HG02970 (cell line): ENCODE results near the gene KCNB1.

ENCODE experiments used
- ATAC-seq: cut with Tn5 transposase; IDR thresholded peaks from one replicate; pipeline ENCODE4 v1.9.1; 2021; ENCODE audit warnings: mild to moderate bottlenecking, moderate library complexity, moderate number of reproducible peaks; ENCODE audit not compliant: unreplicated experiment, low FRiP score

KCNB1 gene

DNA sequence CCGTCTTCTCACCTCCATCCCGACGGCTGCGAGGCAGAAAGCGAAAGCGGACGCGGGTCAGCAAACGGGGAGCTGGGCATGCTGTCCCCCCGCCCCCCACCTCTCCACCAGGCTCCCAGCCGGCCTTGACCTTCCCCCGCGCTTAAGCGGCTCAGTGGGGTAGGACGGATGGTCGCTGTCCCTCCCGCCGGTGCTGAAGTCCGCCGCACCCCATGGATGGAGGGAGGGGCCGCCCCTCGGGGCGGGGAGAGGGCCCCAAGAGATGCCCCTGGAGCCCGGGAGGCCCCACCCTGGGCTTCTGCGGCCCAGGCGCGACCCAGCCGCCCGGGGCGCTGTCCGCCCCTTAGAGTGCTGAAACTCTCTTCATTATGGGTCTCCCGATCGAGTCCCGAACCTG, at the start of gene KCNB1:
TSS of gene KCNB1 (minus strand) at position 48 of the 397 bp plus-strand sequence. CDS start 188 bp downstream, outside the sequence.
- ATAC-seq = no peak

DNA sequence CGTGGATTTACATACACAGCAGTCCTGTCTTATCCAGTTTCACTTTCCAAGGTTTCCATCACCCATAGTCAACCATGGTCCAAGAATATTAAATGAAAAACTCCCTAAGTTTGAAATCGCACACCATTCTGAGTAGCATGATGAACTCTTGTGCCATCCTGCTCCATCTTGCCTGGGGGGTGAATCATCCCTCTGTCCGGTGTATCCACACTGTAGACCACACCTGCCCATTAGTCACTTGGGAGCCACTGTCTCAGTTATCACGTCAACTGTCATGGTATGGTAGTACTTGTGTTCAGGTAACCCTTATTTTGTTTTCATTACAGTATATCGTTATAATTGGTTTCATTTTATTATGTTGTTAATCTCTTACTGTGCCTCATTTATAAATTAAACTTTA, 47.0 kb upstream of the KCNB1 start:
- no peak for ATAC-seq

GRCh38 chr20:49526568-49526967, 44.1 kb upstream of the KCNB1 start:
- ATAC-seq = no peak

DNA sequence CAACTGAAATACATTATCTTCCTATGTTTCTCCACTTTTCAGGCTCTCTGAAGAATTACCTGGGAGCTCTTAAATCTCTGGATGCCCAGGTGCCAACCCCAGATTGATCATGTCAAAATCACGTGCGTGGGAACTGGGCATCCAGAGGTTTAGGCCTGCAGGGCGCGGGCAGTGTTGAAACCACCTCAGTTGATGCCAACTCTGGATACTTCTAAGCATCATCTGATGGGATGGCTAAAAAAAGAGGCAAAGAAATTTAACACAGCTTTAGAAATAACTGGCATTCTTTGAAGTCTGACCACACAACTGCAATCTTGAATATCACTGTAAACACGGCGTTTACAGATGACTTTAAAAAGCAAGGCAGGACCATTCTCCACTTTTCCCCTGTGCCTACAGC, 43.6 kb upstream of the KCNB1 start:
- ATAC-seq = no peak

GRCh38 chr20:49523767-49524360, 41.4 kb upstream of the KCNB1 start:
- ATAC-seq = no peak

DNA sequence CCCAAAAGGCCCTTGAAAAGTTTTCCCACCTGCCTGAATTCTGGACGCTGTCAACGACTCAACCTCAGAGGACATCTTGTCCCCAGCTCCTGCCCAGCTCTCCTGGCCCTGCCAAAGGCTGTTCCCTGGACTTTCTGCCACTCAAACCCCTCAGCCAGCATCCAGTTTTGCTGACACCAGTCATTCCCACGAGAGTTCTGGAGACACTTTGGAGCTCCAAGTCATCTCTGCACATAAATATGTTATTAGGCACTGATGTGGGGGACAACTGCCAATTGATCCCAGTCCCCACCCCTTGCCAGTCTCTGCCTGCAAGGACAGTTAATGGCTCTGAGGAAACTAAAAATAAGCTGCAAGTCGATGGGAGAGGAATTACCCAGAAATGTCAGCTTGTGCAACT, 38.9 kb upstream of the KCNB1 start:
- ATAC-seq = no peak

GRCh38 chr20:49519777-49520359, 37.4 kb upstream of the KCNB1 start:
- ATAC-seq = no peak

GRCh38 chr20:49519212-49519712, 36.8 kb upstream of the KCNB1 start:
- ATAC-seq = no peak

- no peak for ATAC-seq
Measured at GRCh38 chr20:49518576-49518975, 36.1 kb upstream of the KCNB1 start.

GRCh38 chr20:49517805-49518100, 35.3 kb upstream of the KCNB1 start:
- no peak for ATAC-seq

GRCh38 chr20:49516916-49517804, 34.7 kb upstream of the KCNB1 start:
- ATAC-seq = no peak

DNA sequence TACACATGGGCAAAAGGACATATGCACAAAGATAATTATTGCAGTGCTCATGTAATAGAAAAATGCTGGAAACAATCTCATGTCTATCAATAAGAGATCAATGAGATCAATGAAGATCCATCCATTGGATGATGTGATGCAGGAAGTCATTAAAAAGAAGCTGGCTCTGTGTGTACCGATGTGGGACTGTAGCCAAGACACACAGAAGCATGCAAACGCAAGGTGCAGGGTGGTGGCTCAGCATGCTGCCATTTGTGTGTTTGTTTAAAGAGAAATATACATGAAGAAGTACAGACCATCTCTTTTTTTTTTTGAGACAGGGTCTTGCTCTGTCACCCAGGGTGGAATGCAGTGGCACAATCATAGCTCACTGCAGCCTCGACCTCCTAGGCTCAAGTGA, 33.1 kb upstream of the KCNB1 start:
- ATAC-seq = no peak

- no peak for ATAC-seq
Measured at GRCh38 chr20:49513517-49513916, 31.0 kb upstream of the KCNB1 start.

DNA sequence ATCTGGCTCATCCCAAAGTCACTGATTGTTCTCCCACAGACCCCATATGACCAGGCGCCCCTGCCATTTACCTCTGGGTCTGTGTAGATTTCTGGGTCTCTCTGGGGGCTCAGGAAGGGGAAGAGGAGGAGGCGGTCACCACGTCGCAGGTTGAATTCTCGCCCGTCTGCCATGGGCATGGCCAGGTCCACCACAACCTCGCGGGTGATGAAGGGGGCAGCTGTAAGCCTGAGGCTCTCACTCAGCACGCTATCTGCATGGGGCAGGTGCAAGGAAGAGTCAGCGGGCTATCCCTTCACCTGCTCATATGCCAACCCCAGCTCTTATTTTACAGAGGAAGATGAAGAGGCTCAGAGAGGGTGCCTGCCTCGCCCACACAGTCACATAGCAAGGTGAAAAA, 30.5 kb upstream of the KCNB1 start:
- no peak for ATAC-seq

DNA sequence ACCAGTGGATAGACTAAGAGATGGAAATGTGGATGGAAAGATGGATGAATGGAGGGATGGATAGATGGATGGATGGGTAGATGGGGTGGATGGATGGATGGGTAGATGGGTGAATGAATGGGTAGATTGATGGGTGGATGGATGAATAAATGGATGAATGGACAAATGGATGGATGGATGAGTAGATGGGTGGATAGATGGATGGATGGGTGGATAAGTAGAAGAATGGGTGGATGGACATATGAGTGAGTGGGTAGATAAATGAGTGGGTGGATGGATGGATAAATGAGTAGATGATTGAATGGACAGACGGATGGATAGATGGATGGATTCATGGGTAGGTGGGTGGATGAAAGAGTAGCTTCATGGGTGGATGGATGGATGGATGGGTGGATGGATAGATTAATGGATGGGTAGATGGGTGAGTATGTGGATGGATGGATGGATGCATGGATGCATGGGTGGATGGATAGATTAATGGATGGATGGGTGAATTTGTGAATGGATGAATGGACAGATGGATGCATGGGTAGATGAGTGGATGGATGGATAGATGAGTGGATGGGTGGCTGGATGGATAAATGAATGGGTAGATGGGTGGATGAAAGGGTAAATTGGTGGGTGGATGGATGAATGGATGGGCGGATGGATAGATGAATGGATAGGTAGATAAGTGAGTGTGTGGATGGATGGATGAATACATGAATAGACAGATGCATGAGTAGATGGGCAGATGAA, 29.5 kb upstream of the KCNB1 start:
- no peak for ATAC-seq

GRCh38 chr20:49510562-49511122, 28.2 kb upstream of the KCNB1 start:
- no peak for ATAC-seq

DNA sequence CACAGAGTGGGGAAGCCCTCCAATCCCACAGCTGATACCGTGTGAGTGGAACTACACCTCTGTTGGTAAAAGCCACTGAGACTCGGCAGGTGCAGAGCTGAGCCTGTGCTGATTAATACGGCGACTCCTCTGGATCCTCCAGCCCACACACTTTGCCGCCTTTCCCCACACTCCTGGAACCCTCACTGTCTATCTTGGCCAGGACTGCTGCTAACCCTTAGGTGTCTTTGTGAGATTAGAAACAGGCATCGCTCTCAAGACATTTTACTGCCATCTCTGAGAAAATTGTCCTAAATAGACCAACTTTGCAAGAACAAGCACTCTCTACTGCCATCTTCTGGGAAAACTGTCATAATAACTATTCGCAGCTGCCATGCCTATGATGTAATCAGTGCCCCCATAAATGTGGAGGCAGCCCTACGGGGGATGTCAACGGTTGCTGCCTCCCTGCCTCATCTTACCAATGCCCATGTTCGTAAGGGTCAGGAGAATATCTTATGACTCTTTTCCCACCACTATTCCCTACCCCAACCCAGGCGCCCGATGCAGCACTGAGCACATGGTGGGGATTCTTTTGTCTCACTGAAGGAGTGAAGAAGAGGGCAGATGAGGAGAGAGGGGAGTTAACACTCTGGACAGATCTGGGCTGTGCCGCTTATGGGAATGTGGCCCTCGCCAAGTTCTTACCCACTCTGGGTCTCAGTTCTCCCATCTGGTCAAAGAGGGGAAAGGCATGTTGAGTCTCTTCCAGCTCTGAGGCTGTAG, 26.1 kb upstream of the KCNB1 start:
- ATAC-seq = no peak

GRCh38 chr20:49507741-49508434, 25.4 kb upstream of the KCNB1 start:
- no peak for ATAC-seq

GRCh38 chr20:49505518-49505917, 23.1 kb upstream of the KCNB1 start:
- ATAC-seq = no peak
